CD4-positive, CD25-positive, alpha-beta regulatory T cell (primary cell): ENCODE measurements around the gene SRSF3. TPM values are rescaled to one million over a fixed set of nuclear protein-coding genes. Genes with fewer than 3 reads are reported as not detected.
"Not testable (repeated sequence)": the region's sequence is repeated elsewhere in the genome, so short reads cannot be mapped to it uniquely, and the experiment has no call there.

Source experiments
- ATAC-seq, 2 donors: fragments of 150-1000 bp; cut with Tn5 transposase; one replicate each; pipeline ENCODE4 v1.10.0; 2021; ENCODE audit warnings: low read depth in 2 of 2, moderate number of reproducible peaks in 2 of 2, moderate library complexity in 1 of 2
- DNase-seq, 3 donors: peaks; one replicate each; pipeline versions ENCODE4 v3.0.0 to v3.0.0-alpha.2; 2012 to 2022; ENCODE audit warnings: mixed read lengths in 1 of 3
- H3K27ac ChIP-seq: one replicate; pipeline ENCODE4 v1.7.0; 2013; ENCODE audit warnings: mild to moderate bottlenecking, low read length; ENCODE audit not compliant: insufficient read depth, poor library complexity, severe bottlenecking
- H3K27me3 ChIP-seq: one replicate; pipeline ENCODE4 v1.7.0; 2013; ENCODE audit warnings: low read length; ENCODE audit not compliant: control insufficient read depth, insufficient read depth
- H3K36me3 ChIP-seq: one replicate; pipeline ENCODE4 v1.7.0; 2013; ENCODE audit warnings: mild to moderate bottlenecking, low read length, moderate library complexity; ENCODE audit not compliant: control insufficient read depth, insufficient read depth
- H3K4me1 ChIP-seq: 2 replicates; pipeline ENCODE4 v1.7.0; 2013; ENCODE audit warnings: mild to moderate bottlenecking, low read length; ENCODE audit not compliant: insufficient read depth, control insufficient read depth, poor library complexity, severe bottlenecking
- H3K4me3 ChIP-seq: one replicate; pipeline ENCODE4 v1.7.0; 2013; ENCODE audit warnings: low read depth, mild to moderate bottlenecking, low read length, moderate library complexity
- H3K9me3 ChIP-seq, 2 experiments: 1 replicate in 1 of 2; 2 replicates in 1 of 2; pipeline ENCODE4 v1.7.0; 2013; ENCODE audit warnings: low read length in 2 of 2, mild to moderate bottlenecking in 1 of 2, moderate library complexity in 1 of 2; ENCODE audit not compliant: control insufficient read depth in 2 of 2
- H3K27ac Mint-ChIP-seq, 3 donors: one replicate each; pipeline ENCODE4 v1.8.0; 2020 to 2022; ENCODE audit warnings: mild to moderate bottlenecking in 3 of 3, mixed read lengths in 3 of 3, moderate library complexity in 2 of 3
- H3K27me3 Mint-ChIP-seq: one replicate; pipeline ENCODE4 v1.8.0; 2022; ENCODE audit warnings: mild to moderate bottlenecking, mixed read lengths
- H3K36me3 Mint-ChIP-seq: one replicate; pipeline ENCODE4 v1.8.0; 2020; ENCODE audit warnings: mixed read lengths
- H3K4me1 Mint-ChIP-seq, 4 donors: one replicate each; pipeline ENCODE4 v1.8.0; 2020 to 2022; ENCODE audit warnings: mixed read lengths in 4 of 4, mild to moderate bottlenecking in 1 of 4
- H3K4me3 Mint-ChIP-seq, 4 donors: one replicate each; pipeline ENCODE4 v1.8.0; 2020 to 2022; ENCODE audit warnings: mild to moderate bottlenecking in 4 of 4, mixed read lengths in 4 of 4, moderate library complexity in 3 of 4
- H3K9me3 Mint-ChIP-seq, 7 donors: one replicate each; pipeline ENCODE4 v1.8.0; 2020 to 2022; ENCODE audit warnings: mixed read lengths in 7 of 7, mild to moderate bottlenecking in 3 of 7, moderate library complexity in 2 of 7
- polyA plus RNA-seq, 4 donors: library from polyadenylated mRNA; unstranded; fragments of 300-500 nt; fragmentation: Illumina TruSeq; gene quantifications; one replicate each; pipeline ENCODE4 v1.2.3, GENCODE V29; 2021
- total RNA-seq: library from RNA; stranded (reverse); gene quantifications from one replicate; pipeline ENCODE4 v1.2.3, GENCODE V29; 2022

SRSF3 gene
- total and polyA plus RNA-seq, 5 donors from 2014 or later, result 398 to 731 (median 413) TPM

- Histone ChIP-seq H3K9me3 (no peaks in the 10 kb centered on the region), H3K27ac (no peak overlapping the region), H3K4me3 (no peak overlapping the region), H3K27me3 (peaks cover 12% of the 10 kb centered on the region), H3K36me3 (no peaks in the 10 kb centered on the region), H3K4me1 (no peaks in the 10 kb centered on the region)
- Mint-ChIP-seq H3K36me3 (no peaks in the 10 kb centered on the region), H3K9me3 (no peaks in the 10 kb centered on the region), H3K4me1 (no peaks in the 10 kb centered on the region), H3K27me3 (peaks cover 80% of the 10 kb centered on the region), H3K4me3 (no peak overlapping the region), H3K27ac (no peak overlapping the region)
- no peak for DNase-seq
- no peak for ATAC-seq
Observed at GRCh38 chr6:36650848-36651478, 56.8 kb downstream of the SRSF3 start.

GRCh38 chr6:36651659-36652379, 57.7 kb downstream of the SRSF3 start:
- peaks cover 14% of the 10 kb centered on the region for H3K27me3 ChIP-seq
- H3K4me3 Mint-ChIP-seq, result no peak overlapping the region
- H3K27ac ChIP-seq, result no peak overlapping the region
- DNase-seq, result no peak
- H3K36me3 ChIP-seq, result no peaks in the 10 kb centered on the region
- no peak for ATAC-seq
- H3K4me3 ChIP-seq, result no peak overlapping the region
- no peaks in the 10 kb centered on the region for H3K4me1 ChIP-seq
- H3K9me3 Mint-ChIP-seq, result no peaks in the 10 kb centered on the region
- peak overlapping the region in 1 of 3 donors; percentile 23 for H3K27ac Mint-ChIP-seq
- no peaks in the 10 kb centered on the region for H3K36me3 Mint-ChIP-seq
- no peaks in the 10 kb centered on the region for H3K4me1 Mint-ChIP-seq
- peaks cover 80% of the 10 kb centered on the region for H3K27me3 Mint-ChIP-seq
- H3K9me3 ChIP-seq, result no peaks in the 10 kb centered on the region

- not testable (repeated sequence) for H3K9me3 ChIP-seq, H3K36me3 Mint-ChIP-seq, H3K4me3 Mint-ChIP-seq, H3K27ac ChIP-seq, H3K27ac Mint-ChIP-seq, DNase-seq, H3K4me1 Mint-ChIP-seq, H3K4me3 ChIP-seq, H3K4me1 ChIP-seq, ATAC-seq, H3K36me3 ChIP-seq, H3K9me3 Mint-ChIP-seq
- peaks cover 28% of the 10 kb centered on the region for H3K27me3 ChIP-seq
- H3K27me3 Mint-ChIP-seq, result peaks cover 79% of the 10 kb centered on the region
Observed at GRCh38 chr6:36654469-36654868, 60.3 kb downstream of the SRSF3 start.

Other genes with a start within 250 kb of the SRSF3 start
- gene ETV7, start 206.7 kb upstream of the SRSF3 start, total RNA-seq, result 6.3 TPM
- 10 to 100 TPM in 2 of 4 donors, 1 to 10 TPM in 2; 5.3 to 16.1 (median 9.5) TPM for gene ETV7, start 206.7 kb upstream of the SRSF3 start, polyA plus RNA-seq
- gene PXT1, start 151.5 kb upstream of the SRSF3 start, total RNA-seq, result 0.37 TPM
- under 1 TPM in 2 of 4 donors, not detected in 2; 0.08 to 0.09 TPM for gene PXT1, start 151.5 kb upstream of the SRSF3 start, polyA plus RNA-seq
- 41.7 TPM for gene KCTD20, start 151.4 kb upstream of the SRSF3 start, total RNA-seq
- gene KCTD20, start 151.4 kb upstream of the SRSF3 start, polyA plus RNA-seq, result 10 to 100 TPM; 35.4 to 47.8 (median 40.1) TPM
- 106 TPM for gene STK38, start 46.9 kb upstream of the SRSF3 start, total RNA-seq
- 100 to 1,000 TPM in 3 of 4 donors, 10 to 100 TPM in 1; 92.8 to 126 (median 113) TPM for gene STK38, start 46.9 kb upstream of the SRSF3 start, polyA plus RNA-seq
- gene CDKN1A, start 84.4 kb downstream of the SRSF3 start, total RNA-seq, result 115 TPM
- 1 to 10 TPM; 1.4 to 2.6 (median 1.5) TPM for gene CDKN1A, start 84.4 kb downstream of the SRSF3 start, polyA plus RNA-seq
- gene RAB44, start 103.5 kb downstream of the SRSF3 start, total RNA-seq, result 0.27 TPM
- gene RAB44, start 103.5 kb downstream of the SRSF3 start, polyA plus RNA-seq, result not detected
- 4.3 TPM for gene CPNE5, start 245.1 kb downstream of the SRSF3 start, total RNA-seq
- 1 to 10 TPM in 1 of 4 donors, under 1 TPM in 3; 0.16 to 2.5 (median 0.78) TPM for gene CPNE5, start 245.1 kb downstream of the SRSF3 start, polyA plus RNA-seq